GM18526 (cell line): ENCODE measurements around the gene RNF2.

Experiments used
- POLR2A ChIP-seq: IDR thresholded peaks from 3 replicates; pipeline ENCODE4 v1.6.1; 2011; ENCODE audit not compliant: insufficient read length; ENCODE audit errors: extremely low read depth

RNF2 gene

GRCh38 chr1:185074307-185074706 is 28.9 kb downstream of the RNF2 start:
- no peak for TF ChIP-seq POLR2A

DNA sequence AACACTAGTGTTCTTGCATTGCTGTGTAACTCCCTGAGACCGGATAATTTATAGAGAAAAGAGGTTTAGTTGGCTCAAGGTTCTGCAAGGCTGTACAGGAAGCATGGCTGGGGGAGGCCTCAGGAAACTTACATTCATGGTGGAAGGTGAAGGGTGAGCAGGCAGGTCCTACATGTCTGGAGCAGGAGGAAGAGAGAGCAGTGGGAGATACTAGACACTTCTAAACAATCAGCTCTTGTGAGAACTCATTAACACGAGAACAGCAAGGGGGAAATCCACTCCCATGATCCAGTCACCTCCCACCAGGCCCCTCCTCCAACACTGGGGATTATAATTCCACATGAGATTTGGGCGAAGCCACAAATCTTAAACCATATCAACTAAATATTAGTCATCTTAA is 30.1 kb downstream of the RNF2 start:
- no peak for TF ChIP-seq POLR2A

GRCh38 chr1:185077374-185077773 is 32.0 kb downstream of the RNF2 start:
- TF ChIP-seq POLR2A: no peak

DNA sequence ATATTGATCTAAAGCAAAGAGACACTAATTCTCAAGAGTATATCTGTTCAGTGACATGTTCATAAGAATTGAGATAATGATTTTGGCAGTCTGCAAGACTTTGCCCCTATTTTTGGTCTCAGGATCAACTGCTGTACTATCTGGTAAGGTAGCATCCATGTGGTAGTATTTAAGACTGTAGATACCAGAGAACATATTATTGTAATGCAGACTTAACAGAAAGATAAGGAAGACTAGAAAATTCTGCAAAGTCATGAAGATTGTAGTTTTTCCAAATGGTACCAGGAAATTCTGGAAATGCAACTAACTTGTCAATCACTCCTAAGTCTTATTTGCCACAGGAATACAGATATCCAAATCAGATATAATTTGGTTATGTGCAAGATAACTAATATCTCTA is 35.1 kb downstream of the RNF2 start:
- TF ChIP-seq POLR2A: no peak

GRCh38 chr1:185083818-185084217 is 38.5 kb downstream of the RNF2 start:
- no peak for TF ChIP-seq POLR2A

- no peak for TF ChIP-seq POLR2A
Observed at GRCh38 chr1:185087101-185087500, 41.7 kb downstream of the RNF2 start.

DNA sequence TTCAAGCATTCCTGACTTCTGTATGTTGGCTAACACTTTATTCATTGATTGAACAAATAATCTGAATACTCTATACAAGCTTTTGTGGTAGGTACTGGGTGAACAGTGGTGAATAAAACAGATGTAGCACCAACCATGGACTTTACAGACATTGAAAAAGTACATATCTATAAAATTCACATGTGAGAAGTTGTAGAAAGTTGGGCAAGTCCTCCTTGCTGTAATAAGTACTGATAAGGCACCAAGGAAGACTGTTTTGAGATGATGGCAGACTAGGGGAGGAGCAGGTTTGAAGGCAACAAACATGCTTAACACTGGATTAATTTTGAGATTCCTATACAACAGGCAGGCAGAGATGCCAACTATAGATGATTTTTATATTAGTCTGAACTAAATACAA is 42.4 kb downstream of the RNF2 start:
- no peak for TF ChIP-seq POLR2A

- no peak for TF ChIP-seq POLR2A
Observed at GRCh38 chr1:185091480-185091879, 46.1 kb downstream of the RNF2 start.

DNA sequence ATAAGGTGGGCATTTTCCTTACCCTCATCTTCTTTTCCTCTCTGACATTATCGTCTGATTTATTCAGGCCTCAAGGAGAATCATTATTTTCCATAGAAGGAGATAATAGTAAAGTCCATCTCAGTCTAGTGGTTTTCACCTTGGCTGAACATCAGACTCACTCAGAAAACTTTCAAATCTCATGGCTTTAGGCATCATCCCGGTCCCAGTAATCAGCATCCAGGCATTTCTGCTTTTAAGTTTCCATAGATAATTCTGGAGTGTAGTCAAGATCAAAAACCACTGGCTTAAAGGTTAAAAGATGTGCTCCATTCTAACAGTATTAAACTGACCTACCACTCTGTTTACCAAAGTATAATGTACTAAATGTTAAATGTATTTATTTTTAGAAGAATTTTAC is 49.4 kb downstream of the RNF2 start:
- no peak for TF ChIP-seq POLR2A

DNA sequence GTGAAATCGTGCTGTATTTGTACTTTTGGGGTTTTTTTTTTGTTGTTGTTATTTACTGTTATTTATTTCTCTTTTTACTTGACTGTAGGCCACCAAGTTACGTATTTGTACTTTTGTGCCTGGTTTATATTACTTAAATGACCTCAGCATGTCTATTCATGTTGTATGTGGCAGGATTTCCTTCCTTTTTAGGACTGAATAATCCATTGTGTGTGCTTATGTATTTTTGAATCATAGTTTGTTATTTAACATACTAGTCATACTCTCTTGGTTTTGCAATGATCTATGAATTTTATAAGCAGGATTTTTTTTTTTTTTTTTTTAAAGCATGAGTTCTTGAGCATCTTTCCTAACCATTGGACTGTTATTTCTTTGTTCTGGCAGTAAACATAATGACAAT is 51.2 kb downstream of the RNF2 start:
- no peak for TF ChIP-seq POLR2A

DNA sequence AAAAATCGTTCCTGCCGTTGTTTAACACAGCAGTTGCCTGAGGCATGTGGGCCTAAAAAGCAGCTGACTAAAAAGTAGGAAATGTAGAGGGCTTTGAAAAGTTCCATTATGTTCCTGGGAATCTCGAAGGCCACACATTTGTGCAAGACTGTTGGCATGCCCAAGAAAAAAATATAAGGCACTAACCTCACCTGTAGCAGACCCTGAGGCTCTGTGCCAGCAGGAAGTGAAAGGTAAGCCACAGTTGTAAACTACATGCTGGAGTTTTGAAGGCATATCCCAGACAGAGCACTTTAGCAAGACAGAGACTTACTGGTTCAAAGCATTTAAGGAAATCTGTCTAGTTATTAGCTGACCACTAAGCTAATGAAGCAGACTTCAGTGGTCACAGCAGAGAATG is 58.7 kb downstream of the RNF2 start:
- no peak for TF ChIP-seq POLR2A

- no peak for TF ChIP-seq POLR2A
Observed at GRCh38 chr1:185105121-185105520, 59.8 kb downstream of the RNF2 start.

DNA sequence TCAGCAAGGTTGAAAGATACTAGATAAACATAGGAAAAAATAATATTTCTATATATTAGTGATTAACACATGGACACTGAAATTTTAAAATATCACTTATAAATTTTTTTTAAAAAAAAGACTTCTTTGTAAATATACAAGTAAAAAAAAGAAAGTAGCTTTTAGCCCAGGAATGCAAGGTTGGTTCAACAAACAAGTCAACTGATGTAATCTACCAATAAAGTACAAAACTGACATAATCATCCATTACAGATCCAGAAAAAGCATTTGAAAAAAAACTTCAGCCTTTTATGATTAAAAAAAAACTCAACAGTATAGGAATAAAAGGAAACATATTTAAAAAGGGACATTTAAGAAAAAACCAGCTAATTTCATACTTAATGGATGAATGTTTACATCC is 63.0 kb downstream of the RNF2 start:
- TF ChIP-seq POLR2A: no peak

DNA sequence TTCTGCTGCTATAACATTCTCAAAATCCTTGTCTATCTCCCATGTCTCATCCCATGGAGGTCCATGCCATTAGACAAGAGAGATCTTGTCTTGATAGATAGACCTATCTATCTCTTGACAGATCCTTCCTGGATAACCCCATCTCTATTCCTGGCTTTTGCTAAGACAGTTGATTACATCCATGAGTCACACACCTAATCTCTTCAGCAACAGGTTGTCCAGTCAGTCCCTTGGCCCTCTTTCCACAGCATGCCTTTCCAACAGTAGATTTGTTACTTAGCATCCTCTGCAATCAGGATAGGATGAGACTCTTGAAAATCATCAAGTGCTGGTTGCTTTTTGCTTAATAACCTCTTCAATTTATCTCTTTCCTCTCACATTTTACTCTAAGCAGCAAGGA is 64.8 kb downstream of the RNF2 start:
- no peak for TF ChIP-seq POLR2A

DNA sequence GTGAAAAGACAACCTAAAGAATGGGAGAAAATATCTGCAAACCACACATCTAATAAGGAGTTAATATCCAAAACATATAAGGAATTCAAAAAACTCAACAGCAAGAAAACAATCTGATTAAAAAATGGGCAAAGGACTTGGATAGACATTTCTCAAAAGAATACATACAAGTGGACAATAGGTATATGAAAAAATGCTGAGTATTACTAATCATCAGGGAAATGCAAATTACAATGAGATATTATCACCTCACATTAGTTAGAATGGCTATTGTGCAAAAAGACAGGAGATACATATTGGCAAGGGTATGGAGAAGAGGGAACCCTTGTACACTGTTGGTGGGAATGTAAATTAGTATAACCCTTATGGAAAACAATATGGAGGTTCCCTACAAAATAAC is 66.5 kb downstream of the RNF2 start:
- no peak for TF ChIP-seq POLR2A

GRCh38 chr1:185112356-185112755 is 67.0 kb downstream of the RNF2 start:
- no peak for TF ChIP-seq POLR2A

DNA sequence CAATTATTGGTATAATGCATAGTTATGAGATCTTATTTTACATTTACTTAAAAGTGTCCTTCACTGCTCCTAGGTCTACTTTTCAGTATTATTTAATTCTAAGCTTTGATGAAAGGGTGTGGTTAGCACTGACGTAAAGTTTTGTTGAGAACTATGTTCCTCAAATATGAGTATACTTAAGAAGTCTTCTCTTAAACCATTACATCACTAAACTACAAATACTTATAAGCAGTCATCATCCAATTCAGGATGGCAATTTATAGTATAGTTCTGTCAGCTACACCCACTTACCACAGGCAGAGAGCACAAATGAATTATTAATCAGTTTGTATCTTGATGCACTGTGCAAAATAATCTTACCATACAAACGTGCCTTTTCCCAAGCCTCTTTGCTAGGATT is 84.3 kb downstream of the RNF2 start:
- no peak for TF ChIP-seq POLR2A

DNA sequence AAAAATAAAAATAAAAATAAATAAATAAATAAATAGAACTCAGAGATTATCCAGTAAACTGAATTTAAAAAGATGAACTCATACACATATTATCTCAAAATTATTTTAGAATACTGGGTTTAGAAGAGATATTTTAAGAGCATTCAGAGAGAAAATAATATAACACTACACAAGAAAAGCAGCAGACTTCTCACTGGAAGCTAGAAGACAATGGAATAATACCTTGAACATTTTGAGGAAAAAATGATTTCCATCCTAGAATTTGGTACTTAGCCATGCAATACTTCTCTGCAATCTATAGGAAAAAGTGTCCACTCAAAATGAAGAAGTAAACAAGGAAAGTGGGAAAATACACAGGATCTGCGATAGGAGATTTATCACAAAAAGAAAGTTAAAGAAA is 87.2 kb downstream of the RNF2 start:
- TF ChIP-seq POLR2A: no peak

DNA sequence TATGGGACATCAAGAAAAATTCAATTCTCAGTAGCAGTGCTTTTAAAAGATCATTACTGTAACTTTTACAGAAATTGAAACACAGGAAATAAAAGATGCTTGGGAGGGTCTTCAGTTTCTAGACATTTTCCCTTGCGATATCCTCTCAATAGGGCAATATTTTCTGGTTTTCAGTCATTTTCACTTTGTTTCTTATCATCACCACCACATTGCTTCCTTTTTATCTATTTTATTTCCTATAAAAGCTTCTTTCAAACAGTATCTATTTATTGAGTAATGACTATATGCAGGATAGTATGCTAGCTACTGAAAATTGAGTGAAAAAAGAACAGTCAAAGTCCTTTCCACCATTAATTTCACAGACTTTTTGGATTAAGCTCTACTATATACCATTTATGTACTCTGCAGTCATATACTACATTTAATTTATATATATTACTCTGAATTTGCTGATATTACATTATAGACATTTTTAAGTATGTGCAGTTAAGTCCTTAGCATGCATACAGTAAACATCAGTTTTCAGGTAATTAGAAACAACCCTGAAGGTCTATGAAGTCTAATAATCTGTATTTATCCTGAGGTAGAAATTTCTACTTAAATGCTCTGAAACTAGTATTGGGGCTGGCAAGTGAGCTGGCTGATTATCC is 92.7 kb downstream of the RNF2 start:
- no peak for TF ChIP-seq POLR2A

DNA sequence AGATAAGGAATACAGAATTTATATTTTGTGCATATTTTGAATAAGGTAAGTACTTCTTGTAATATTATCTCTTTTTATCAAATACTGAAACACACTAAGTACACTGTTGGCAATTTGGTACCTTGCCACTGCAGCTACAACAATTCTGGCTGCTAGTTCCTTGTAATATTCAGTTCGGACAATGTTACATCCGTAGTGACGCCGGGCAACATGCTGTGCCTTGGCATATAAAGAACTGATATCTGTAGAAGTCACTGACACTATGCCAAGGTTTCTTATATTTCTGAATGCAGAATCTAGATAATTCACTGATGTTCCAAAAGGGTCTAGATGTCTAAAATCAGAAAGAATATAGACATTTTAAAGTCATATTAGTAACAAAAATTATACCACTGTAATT is 93.9 kb downstream of the RNF2 start:
- no peak for TF ChIP-seq POLR2A
